Measurements from ENCODE around the gene SIRT3. TPM values are rescaled to one million over a fixed set of nuclear protein-coding genes. Genes with fewer than 3 reads are reported as not detected.
"Not testable (repeated sequence)": the region's sequence is repeated elsewhere in the genome, so short reads cannot be mapped to it uniquely, and the experiment has no call there.

The SIRT3 gene
- total and polyA plus RNA-seq, 2 experiments from 2014 or later = 11.2 to 23.4 TPM

- Histone ChIP-seq H4K20me1 (ENCODE audit: insufficient read depth, poor library complexity, severe bottlenecking) (no peaks in the 10 kb centered on the region), H3K9me3 (ENCODE audit: low read depth) (no peaks in the 10 kb centered on the region), H3K27me3 (no peaks in the 10 kb centered on the region), H3K36me3 (replicated peaks; ENCODE audit: insufficient read depth, low read depth) (no peaks in the 10 kb centered on the region), H3K27ac (no peak overlapping the region), H3K4me3 (no peak overlapping the region), H3K9me2 (replicated peaks; ENCODE audit: insufficient read depth) (no peaks in the 10 kb centered on the region), H2AFZ (no peak overlapping the region), H3K79me2 (peaks cover 15% of the 10 kb centered on the region), H3K4me2 (no peak overlapping the region), H3K4me1 (ENCODE audit: insufficient read depth) (no peaks in the 10 kb centered on the region)
- TF ChIP-seq, protein P1, sequence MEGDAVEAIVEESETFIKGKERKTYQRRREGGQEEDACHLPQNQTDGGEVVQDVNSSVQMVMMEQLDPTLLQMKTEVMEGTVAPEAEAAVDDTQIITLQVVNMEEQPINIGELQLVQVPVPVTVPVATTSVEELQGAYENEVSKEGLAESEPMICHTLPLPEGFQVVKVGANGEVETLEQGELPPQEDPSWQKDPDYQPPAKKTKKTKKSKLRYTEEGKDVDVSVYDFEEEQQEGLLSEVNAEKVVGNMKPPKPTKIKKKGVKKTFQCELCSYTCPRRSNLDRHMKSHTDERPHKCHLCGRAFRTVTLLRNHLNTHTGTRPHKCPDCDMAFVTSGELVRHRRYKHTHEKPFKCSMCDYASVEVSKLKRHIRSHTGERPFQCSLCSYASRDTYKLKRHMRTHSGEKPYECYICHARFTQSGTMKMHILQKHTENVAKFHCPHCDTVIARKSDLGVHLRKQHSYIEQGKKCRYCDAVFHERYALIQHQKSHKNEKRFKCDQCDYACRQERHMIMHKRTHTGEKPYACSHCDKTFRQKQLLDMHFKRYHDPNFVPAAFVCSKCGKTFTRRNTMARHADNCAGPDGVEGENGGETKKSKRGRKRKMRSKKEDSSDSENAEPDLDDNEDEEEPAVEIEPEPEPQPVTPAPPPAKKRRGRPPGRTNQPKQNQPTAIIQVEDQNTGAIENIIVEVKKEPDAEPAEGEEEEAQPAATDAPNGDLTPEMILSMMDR (IDR thresholded peaks at IDR 0.05; ENCODE audit: poor library complexity) = no peak
- TF ChIP-seq EZH2phosphoT487 (IDR thresholded peaks at IDR 0.05; ENCODE audit: low read depth, severe bottlenecking, unreplicated experiment) = no peak
- WGBS (ENCODE audit: low lambda C conversion rate, missing lambda C conversion rate) = 95% methylated on average over 13 of the region's 16 CpGs
- no peak for DNase-seq (ENCODE audit: low spot score)
These were observed 12.9 kb downstream of the SIRT3 start for GRCh38 chr11:223026-223789.

- no peaks in the 10 kb centered on the region for H4K20me1 ChIP-seq (ENCODE audit: insufficient read depth, poor library complexity, severe bottlenecking)
- WGBS (ENCODE audit: low lambda C conversion rate, missing lambda C conversion rate) = 97% methylated on average over 14 of the region's 14 CpGs
- no peak for TF ChIP-seq EZH2phosphoT487 (IDR thresholded peaks at IDR 0.05; ENCODE audit: low read depth, severe bottlenecking, unreplicated experiment)
- no peak for TF ChIP-seq EZH2 (IDR thresholded peaks at IDR 0.05; ENCODE audit: borderline replicate concordance)
- TF ChIP-seq, protein P1 (IDR thresholded peaks at IDR 0.05; ENCODE audit: poor library complexity) = no peak
- DNase-seq (ENCODE audit: low spot score) = no peak
- H3K9me2 ChIP-seq (replicated peaks; ENCODE audit: insufficient read depth) = no peaks in the 10 kb centered on the region
- no peaks in the 10 kb centered on the region for H3K4me1 ChIP-seq (ENCODE audit: insufficient read depth)
- H3K4me3 ChIP-seq = no peak overlapping the region
- H3K79me2 ChIP-seq = peaks cover 6% of the 10 kb centered on the region
- no peaks in the 10 kb centered on the region for H3K9me3 ChIP-seq (ENCODE audit: low read depth)
- H3K27ac ChIP-seq = no peak overlapping the region
- no peaks in the 10 kb centered on the region for H3K27me3 ChIP-seq
- H3K36me3 ChIP-seq (replicated peaks; ENCODE audit: insufficient read depth, low read depth) = no peaks in the 10 kb centered on the region
- no peak overlapping the region for H2AFZ ChIP-seq
- no peak overlapping the region for H3K4me2 ChIP-seq
These were observed 13.9 kb downstream of the SIRT3 start for GRCh38 chr11:221998-222789.

GRCh38 chr11:221539-221938, 14.6 kb downstream of the SIRT3 start:
- peaks cover 3% of the 10 kb centered on the region for H3K79me2 ChIP-seq
- H3K4me3 ChIP-seq = no peak overlapping the region
- no peak for DNase-seq (ENCODE audit: low spot score)
- H3K36me3 ChIP-seq (replicated peaks; ENCODE audit: insufficient read depth, low read depth) = no peaks in the 10 kb centered on the region
- no peaks in the 10 kb centered on the region for H3K9me3 ChIP-seq (ENCODE audit: low read depth)
- H3K27ac ChIP-seq = no peak overlapping the region
- H4K20me1 ChIP-seq (ENCODE audit: insufficient read depth, poor library complexity, severe bottlenecking) = no peaks in the 10 kb centered on the region
- H3K4me1 ChIP-seq (ENCODE audit: insufficient read depth) = no peaks in the 10 kb centered on the region
- no peaks in the 10 kb centered on the region for H3K27me3 ChIP-seq
- no peak overlapping the region for H2AFZ ChIP-seq
- no peaks in the 10 kb centered on the region for H3K9me2 ChIP-seq (replicated peaks; ENCODE audit: insufficient read depth)
- 89% methylated on average over 7 of the region's 7 CpGs for WGBS (ENCODE audit: low lambda C conversion rate, missing lambda C conversion rate)
- TF ChIP-seq EZH2 (IDR thresholded peaks at IDR 0.05; ENCODE audit: borderline replicate concordance) (no peak), EZH2phosphoT487 (IDR thresholded peaks at IDR 0.05; ENCODE audit: low read depth, severe bottlenecking, unreplicated experiment) (no peak)
- TF ChIP-seq, protein P1 (IDR thresholded peaks at IDR 0.05; ENCODE audit: poor library complexity) = no peak
- no peak overlapping the region for H3K4me2 ChIP-seq

DNA sequence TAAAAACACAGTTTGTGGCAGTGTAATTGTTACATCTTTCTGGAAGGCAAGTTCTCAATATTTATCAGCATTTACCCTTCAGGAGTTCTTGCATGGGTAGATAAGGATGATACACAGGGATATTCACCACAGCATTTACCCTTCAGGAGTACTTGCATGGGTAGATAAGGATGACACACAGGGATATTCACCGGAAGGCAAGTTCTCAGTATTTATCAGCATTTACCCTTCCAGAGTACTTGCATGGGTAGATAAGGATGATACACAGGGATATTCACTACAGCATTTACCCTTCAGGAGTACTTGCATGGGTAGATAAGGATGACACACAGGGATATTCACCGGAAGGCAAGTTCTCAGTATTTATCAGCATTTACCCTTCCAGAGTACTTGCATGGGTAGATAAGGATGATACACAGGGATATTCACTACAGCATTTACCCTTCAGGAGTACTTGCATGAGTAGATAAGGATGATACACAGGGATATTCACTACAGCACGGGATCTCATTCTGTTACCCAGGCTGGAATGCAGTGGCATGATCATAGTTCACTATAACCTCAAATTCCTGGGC, 15.4 kb downstream of the SIRT3 start:
- not testable (repeated sequence) for H3K27me3 ChIP-seq

More for the DNA sequence above, 15.4 kb downstream of the SIRT3 start:
- not testable (repeated sequence) for DNase-seq (ENCODE audit: low spot score); H4K20me1 ChIP-seq (ENCODE audit: insufficient read depth, poor library complexity, severe bottlenecking); H3K4me1 ChIP-seq (ENCODE audit: insufficient read depth); H3K9me2 ChIP-seq (replicated peaks; ENCODE audit: insufficient read depth); H3K36me3 ChIP-seq (replicated peaks; ENCODE audit: insufficient read depth, low read depth); H3K4me2 ChIP-seq; H3K79me2 ChIP-seq; H3K9me3 ChIP-seq (ENCODE audit: low read depth); H3K4me3 ChIP-seq; H3K27ac ChIP-seq; H2AFZ ChIP-seq
- 62% methylated on average over 2 of the region's 3 CpGs for WGBS (ENCODE audit: low lambda C conversion rate, missing lambda C conversion rate)

All from hepatocyte (in vitro differentiated cells).